ENCODE results near the gene GCLM.
"Not testable (repeated sequence)": the region's sequence is repeated elsewhere in the genome, so short reads cannot be mapped to it uniquely, and the experiment has no call there.

GCLM gene

DNA sequence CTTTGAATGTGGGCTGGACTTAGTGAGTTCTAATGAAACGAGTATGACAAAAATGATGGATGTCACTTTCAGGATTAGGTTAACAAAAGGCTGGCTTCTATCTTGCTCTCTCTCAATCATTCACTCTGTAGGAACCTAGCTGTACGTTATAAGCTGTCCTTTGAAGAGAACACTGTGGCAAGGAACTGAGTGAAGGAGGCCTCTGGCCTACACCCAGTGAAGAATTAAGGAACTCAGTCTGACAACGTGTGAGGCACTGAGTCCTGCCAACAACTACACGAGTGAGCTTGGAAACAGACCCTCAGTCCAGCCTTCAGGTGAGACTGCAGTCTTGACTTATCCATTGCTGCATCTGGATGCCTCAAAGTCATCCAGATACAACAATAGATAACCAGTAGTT, 27.0 kb downstream of the GCLM start:
- DNase-seq, result no peak

DNA sequence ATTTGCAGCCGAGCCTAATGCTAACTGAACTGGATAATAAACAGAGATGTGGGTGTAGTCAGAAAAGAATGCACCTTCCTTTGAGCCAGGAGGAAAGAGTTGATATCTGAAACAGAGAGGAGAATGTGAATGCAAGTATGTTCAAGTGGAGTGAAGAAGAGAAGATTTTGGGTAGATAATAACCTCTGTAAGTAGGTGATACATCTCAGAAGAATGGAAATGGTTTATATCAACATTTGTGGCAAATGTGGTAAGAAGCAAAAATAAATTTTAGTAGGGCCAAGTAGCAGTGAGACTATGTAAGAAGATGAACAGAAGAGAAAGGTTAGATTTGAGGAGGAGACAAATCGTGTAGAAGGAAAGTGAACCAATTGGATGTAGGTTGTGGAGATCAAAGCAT, 28.5 kb downstream of the GCLM start:
- DNase-seq, result no peak

DNA sequence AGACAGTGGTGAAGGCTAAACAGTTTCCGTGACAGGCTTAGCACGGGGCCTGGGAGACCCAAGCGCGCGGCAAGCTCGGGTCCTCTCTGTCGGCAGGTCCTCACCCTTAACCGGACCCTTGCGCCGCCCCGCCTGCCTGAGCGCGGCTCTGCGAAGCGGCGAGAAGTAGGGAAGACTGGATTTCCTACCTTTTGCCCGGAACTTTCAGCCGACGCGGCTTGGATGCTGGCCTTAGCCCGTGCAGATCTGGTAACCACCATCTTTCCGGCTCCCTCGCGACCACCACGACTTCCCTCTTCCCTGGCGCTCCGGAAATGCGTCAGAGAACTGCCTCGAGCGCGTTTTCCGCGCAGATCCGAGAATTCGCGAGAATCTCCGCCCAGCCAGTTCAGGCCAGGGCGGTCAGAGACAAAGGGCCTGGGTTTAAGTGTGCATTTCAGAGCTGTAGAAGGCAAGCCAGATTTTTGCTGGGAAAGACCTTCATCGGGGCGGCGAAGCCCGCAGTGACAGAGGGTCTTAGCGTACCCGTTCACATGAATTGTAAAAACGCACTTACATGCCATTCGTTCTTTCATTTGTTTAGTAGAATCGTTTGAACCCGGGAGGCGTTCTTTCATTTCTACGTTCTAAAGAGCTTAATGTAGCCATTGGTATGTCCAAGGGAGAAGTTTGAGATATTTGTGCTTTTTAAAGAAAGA, 30.2 kb downstream of the GCLM start, which contains the start of gene DNTTIP2:
DNTTIP2 (minus strand) TSS at position 318 of the 698 bp plus-strand sequence; CDS start at position 260, 58 bp downstream.
- DNase-seq, result peak; percentile 90 to 93

DNA sequence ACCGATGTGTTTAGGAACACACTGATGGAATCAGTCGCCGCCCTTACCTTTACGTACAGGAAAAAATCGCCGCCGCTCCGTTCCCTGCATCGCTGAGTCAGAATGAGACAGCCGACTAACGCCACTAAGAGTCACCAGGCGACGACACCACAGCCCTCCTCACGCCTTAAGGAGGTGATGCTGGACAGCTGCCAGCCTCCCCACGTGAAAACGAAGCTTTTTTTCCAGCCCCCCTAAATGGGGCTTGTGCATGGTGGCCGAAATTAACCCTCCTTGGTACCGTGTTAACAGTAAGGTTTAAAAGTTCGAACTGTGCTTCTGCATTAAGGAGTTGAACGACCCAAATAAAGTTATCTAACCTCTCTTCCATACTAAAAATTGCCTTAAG, 30.7 kb downstream of the GCLM start:
- peak; percentile 65 to 77 for DNase-seq

DNA sequence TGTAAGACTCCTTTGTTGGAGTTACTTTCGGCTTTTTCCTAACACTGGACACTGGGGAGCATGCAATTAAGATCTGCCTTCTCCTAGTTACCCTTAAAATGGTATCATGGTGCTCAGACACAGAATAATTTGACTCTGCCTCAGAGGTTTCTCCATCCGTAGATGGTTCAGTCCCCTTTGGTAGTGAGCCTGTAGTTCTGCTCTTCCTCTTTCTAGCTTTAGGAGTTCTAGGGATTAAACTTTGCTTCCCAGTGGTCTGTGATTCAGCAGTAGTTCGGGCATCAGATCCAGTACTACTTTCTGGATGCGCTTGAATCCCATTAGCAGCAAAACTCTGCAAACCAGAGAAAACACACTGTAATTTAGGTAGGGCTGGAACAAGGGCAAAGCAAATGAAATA, 31.7 kb downstream of the GCLM start:
- no peak for DNase-seq

DNA sequence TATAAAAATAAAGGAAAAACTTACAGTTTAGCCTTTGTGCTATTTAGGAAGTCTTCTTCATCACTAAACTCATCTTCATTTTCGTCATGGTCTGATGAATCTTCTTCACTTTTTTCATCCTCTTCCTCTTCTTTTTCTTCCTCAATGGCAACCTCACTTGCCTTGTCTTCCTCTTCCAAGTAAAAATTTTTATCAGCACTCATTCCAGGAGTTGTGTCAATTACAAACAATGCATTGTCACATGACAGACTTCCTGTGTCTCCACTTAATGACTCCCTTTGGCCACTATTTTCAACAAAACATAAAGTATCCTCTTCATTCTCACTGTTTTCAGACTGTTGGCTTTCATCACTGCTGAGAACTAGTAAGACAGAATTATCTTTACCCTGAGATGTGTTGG, 33.0 kb downstream of the GCLM start:
- DNase-seq, result no peak

DNA sequence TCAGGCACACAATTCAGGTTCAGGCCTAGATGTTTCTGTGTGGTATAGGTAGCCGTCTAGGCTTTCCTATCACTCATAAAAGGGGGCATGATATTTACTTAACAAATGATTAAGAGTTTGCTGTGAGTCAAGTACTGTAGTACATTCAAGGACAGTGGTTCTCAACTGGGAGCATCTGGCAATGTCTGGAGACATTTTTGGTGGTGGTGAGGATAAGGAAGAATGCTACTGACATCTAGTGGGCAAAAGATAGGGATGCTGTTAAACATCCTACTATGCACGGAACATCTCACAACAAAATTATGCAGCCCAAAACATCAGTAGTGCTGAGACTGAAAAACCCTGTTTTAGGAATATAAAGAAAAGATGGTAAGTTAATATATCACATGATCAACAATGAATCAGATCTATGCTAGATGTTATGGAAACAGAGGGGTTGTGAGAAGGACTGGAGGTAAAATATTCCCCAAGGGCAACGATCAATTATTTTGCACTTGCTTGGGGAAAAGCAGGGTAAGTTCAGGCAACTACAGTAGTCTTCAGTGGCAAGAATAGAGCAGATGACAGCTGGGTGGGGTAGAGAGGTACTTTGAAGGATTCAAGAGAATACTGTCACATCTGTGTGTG, 35.1 kb downstream of the GCLM start:
- no peak for DNase-seq

DNA sequence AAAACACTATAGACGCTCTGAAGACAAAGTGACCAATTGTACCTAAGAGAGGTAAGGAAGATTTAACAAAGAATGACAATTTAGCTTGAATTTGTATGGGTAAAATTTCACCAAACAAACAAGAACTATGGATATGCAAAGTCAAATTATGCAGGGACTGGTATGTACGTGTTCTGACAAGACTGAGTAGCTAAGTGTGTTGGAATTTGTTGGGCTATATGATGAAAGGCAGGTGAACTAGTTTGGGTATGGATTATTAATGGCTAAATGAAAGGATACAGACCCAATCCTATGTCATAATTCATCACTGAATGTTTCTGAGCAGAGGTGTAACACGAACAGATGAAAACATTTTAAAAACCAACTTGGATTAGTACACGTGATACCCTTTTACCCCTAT, 37.9 kb downstream of the GCLM start:
- DNase-seq, result no peak

DNA sequence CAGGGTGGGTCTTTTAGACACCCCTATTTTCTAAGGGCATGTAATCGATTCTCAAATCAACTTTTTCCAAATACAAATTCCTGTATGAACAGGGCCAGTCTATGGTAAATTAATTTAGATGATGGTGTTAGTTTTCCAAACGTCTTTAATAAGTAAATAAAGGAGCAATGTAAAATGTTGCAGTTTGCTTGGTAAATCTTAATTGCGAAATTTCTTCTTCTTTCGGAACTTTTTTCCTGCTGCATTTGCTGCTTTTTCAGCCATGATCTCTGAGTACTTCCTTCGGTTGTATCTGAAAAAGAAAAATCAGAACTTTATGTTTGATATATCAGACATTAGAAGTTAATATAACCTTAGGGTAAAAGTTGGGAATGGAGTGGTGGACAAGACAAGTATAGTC, 39.6 kb downstream of the GCLM start:
- DNase-seq, result no peak

DNA sequence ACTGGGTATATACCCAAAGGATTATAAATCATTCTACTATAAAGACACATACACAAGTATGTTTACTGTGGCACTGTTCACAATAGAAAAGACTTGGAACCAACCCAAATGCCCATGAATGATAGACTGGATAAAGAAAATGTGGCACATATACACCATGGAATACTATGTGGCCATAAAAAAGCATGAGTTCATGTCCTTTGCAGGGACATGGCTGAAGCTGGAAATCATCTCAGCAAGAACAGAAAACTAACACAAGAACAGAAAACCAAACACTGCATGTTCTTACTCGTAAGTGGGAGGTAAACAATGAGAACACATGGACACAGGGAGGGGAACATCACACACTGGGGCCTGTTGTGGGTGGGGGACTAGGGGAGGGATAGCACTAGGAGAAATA, 40.7 kb downstream of the GCLM start:
- not testable (repeated sequence) for DNase-seq

DNA sequence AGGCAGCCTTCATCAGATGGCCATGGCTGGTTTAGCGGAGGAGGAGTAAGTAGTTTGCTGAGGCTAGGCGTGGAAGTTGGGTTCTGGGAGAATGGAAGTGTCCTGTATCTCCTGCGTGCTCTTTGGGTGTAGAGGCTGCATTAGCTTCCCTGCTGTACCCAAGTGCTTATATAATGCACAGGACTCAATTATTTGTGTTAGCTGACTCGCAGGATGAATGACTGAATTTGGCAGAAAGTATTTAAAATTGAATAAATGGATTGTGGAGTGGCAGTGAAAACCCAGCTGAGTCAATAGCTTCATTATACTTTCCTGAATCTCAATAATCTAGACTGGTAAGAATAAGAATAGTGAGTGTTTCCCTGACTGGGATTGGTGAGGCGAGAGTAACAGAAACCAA, 44.0 kb downstream of the GCLM start:
- DNase-seq, result no peak

DNA sequence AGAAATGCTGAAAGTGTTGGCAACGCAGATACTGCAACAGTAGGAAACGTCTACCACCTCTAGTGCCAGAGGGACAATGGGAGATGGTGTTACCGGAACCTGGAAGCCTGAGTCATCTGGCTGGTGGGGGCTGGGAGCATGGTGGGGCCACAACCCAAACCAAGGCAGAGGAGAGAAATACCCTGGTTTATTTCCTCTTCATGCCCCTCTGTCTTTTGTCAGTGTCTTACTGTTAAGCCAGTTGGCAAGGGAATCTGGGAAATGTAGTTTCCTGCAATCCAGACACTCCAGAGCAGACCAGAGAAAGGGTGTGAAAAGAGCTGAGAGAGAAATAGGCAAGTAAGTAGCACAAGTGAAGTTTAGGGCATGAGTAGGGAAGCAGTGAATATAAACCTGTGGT, 45.1 kb downstream of the GCLM start:
- no peak for DNase-seq

DNA sequence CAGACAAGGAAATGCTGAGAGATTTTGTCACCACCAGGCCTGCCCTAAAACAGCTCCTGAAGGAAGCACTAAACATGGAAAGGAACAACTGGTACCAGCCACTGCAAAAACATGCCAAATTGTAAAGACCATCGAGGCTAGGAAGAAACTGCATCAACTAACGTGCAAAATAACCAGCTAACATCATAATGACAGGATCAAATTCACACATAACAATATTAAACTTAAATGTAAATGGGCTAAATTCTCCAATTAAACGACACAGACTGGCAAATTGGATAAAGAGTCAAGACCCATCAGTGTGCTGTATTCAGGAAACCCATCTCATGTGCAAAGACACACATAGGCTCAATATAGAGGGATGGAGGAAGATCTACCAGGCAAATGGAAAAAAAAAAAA, 51.6 kb downstream of the GCLM start:
- not testable (repeated sequence) for DNase-seq

DNA sequence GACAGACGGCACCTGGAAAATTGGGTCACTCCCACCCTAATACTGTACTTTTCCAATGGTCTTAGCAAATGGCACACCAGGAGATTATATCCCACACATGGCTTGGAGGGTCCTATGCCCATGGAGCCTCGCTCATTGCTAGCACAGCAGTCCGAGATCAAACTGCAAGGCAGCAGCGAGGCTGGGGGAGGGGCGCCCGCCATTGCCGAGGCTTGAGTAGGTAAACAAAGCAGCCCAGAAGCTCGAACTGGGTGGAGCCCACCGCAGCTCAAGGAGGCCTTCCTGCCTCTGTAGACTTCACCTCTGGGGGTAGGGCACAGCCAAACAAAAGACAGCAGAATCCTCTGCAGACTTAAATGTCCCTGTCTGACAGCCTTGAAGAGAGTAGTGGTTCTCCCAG, 53.2 kb downstream of the GCLM start:
- DNase-seq, result not testable (repeated sequence)

DNA sequence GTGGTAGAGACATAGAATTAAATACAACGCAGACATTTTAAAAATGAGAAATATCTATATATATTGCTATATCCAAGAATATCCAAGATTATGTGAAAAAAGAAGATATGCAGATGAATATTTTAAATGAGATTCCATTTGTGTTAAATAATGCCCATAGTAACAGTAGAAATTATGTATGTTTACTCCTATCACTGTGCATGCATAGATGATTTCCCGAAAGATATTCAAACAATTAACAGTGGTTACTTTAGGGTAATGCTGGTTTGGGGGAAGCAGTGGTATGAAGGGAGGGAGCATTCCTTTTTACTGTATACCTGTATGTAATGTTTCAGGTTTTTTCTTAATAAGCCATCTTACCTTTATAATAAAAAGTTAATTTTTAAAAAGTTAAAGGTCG, 55.3 kb downstream of the GCLM start:
- DNase-seq, result no peak

DNA sequence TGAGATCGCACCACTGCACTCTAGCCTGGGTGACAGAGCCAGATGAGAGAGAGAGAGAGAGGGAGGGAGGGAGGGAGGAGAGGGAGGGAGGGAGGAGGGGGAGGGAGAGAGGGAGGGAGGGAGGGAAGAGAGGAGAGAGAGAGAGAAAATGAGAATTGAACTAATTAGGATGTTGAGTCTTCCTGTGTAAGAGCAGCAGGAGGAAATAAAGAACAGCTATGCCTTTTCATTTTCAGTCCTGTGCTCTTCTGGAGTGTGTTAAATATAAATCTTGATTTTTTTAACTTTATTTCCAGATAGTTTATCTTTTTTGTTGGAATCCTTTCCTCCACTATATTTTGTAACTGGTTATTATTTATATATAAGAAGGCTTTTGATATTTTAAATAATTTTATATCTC, 57.4 kb downstream of the GCLM start:
- DNase-seq, result no peak

DNA sequence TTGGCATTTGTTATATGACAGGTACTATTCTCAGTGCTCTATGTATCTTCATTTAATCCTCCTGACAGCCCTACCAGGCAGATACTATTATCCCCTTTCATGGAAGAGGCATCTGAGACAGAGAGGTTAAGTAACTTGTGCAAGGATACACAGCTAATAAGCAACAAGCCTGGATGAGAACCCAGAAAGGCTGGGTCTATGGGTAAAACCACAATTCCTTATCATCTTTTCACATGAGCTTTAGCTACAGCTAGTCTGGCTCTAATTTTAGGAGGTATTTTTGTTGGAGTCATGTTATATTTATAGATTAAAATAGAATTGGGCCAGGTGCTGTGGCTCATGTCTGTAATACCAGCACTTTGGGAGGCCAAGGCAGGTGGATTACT, 57.9 kb downstream of the GCLM start:
- DNase-seq, result no peak

DNA sequence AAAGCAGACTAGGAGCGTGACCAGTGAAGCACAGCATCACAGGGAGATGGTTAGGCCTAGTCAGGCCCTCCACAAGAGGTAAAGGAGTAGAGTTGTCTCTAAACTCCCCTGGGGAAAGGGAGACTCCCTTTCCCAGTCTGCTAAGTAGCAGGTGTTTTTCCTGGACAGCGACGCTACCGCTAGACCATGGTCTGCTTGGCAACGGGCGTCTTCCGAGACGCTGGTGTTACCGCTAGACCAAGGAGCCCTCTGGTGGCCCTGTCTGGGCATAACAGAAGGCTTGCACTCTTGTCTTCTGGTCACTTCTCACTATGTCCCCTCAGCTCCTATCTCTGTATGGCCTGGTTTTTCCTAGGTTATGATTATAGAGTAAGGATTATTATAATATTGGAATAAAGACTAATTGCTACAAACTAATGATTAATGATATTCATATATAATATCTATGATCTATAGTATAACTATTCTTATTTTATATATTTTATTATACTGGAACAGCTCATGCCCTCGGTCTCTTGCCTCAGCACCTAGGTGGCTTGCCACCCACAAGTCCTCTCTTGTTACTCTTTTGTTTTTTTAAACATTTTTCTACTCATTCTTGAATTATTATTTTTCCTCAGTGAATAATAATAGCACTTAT, 58.4 kb downstream of the GCLM start:
- peak; percentile 67 to 72 for DNase-seq

DNA sequence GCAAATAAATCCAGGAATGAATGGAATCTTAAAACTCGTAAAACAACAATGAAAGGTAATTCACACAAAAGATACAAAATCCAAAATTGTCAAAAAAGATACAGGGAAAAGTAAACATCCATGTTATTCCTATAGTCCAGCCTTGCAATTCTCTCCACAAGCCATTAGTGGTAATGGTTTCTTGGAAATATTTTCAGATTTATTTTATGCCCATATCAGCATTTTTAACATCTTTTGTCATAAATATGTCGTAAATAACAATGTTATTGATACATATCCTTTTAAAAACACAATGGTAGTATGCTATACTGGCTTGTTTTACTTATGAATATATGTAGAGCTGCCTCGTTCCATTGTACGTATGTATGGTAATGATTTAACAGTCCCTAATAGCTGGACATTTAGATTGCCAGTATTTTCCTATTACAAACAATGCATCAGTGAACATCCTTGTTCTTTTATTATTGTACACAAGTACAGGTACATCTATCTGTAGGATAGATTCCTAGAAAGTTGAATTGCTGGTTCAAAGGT, 60.8 kb downstream of the GCLM start:
- DNase-seq, result no peak

DNA sequence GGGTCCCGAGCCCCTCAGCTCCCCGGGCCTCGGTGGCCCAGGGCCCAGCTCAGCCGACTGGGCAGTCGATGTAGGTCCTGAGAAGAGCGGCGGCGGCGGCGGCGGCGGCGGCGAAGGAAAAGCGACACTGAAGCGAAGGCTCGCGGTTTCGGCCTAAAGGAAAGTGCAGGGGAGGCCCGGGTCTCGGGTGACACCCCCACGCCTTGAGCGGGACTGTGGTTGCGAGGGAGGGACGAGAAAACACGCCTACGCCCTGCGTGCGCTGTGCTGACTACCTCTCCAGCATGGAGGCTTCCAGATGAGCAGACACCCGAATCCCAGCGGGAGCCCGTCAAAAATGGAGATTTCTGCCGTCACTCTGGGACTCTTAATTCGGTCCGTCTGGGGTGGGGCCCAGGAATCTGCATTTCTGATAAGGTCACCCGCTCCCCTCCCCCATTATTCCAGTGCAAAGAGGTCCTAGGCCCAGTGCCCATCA, 61.4 kb downstream of the GCLM start:
- peak; percentile 55 to 68 for DNase-seq

DNA sequence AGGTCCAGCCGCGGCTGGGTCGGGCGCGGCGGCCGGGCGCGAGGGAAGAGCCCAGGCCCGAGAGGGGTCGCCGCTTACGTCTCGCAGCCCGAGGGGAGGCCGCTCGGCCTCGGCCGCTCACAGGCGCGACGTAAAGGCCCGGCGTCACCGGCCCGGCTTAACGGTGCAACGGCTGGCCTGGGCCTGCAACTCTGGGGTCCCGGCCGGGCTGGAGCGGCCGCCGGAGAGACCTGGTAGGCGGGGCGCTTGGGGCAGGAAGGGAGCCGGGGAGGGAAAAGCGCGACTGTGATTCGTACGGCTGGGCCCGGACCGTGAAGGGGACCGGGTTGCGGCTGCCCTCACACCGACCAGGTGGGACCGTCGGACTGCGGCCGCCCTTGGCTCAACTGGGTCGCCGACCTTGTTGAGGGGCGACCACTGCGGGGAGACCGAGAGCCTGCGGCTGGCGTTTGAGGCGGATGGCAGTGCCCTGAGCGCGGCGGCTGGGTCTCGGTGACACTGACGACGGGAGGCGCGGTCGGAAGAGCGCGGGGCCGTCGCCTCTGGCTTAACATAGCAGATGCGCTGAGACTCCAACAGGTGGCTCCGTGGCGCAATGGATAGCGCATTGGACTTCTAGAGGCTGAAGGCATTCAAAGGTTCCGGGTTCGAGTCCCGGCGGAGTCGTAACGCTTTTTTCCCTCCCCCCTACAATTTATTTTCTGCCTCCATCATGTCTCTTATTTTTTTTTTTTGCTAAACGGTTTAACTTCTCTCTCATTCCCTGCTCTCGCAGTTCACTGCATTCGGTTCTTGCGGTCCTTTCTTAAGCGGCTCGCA, 62.0 kb downstream of the GCLM start:
- DNase-seq, result peak; percentile 86 to 88

DNA sequence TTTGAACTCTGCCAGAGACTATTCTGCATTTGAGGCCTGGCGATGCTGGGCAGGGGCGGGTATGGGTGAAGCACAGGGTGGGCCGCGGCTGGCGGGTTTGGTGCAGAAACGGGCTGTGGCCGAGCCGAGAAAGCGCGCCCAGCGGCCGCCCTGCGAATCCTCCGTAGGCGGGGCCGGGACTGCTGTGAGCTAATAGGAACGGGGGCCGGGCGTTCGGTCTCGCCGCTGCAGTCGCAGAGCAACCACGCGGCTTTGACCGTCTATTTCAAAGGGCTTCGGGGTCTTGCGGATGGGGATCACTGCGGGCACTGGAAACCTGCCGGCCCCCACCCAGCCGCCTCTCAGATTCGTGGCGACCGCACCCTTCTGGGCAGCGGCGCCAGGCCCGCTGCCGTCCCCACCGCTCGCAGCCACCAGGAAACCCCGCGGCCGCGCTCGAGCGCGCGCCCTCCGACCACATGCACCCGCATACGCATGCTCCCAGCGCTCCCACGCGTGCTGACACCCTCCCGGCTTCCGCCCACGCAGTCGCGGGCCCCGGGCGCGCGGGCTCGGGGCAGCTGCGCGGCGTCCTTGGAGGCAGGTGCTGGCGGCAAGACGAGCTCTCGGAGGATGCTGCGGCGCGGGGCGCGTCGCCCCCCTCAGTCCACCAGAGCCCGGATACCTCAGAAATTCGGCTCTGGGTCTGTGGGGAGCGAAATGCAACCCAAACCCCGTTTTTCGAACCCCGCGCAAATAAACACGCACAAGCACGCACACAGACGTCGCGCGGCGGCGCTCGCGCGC, 62.8 kb downstream of the GCLM start:
- peak; percentile 78 to 83 for DNase-seq
